Epithelial cell of esophagus (primary cell): Measurements from ENCODE around the gene PSKH1.

Experiments used
- DNase-seq: peaks from one replicate; pipeline ENCODE4 v3.0.0; 2010; ENCODE audit warnings: low read depth
- H3K4me3 ChIP-seq: 2 replicates; pipeline ENCODE4 v1.5.1; 2011; ENCODE audit warnings: mild to moderate bottlenecking, low read length, control low read depth
- TF ChIP-seq, protein P1 (sequence below): IDR thresholded peaks from 2 replicates; pipeline ENCODE4 v1.5.1; 2011; ENCODE audit warnings: low read depth, mild to moderate bottlenecking, low read length, control low read depth, inconsistent platforms; ENCODE audit not compliant: insufficient read depth; ENCODE audit errors: missing control alignments

The PSKH1 gene

GRCh38 chr16:67892899-67893742 is at the start of gene PSKH1:
Gene PSKH1 (plus strand): TSS chr16:67893254. CDS start chr16:67908750, 15,496 bp downstream.
- TF ChIP-seq, protein P1, sequence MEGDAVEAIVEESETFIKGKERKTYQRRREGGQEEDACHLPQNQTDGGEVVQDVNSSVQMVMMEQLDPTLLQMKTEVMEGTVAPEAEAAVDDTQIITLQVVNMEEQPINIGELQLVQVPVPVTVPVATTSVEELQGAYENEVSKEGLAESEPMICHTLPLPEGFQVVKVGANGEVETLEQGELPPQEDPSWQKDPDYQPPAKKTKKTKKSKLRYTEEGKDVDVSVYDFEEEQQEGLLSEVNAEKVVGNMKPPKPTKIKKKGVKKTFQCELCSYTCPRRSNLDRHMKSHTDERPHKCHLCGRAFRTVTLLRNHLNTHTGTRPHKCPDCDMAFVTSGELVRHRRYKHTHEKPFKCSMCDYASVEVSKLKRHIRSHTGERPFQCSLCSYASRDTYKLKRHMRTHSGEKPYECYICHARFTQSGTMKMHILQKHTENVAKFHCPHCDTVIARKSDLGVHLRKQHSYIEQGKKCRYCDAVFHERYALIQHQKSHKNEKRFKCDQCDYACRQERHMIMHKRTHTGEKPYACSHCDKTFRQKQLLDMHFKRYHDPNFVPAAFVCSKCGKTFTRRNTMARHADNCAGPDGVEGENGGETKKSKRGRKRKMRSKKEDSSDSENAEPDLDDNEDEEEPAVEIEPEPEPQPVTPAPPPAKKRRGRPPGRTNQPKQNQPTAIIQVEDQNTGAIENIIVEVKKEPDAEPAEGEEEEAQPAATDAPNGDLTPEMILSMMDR: no peak
- DNase-seq: peak; percentile 97
- peak within 1 kb of the TSS; percentile 88 for H3K4me3 ChIP-seq

DNA sequence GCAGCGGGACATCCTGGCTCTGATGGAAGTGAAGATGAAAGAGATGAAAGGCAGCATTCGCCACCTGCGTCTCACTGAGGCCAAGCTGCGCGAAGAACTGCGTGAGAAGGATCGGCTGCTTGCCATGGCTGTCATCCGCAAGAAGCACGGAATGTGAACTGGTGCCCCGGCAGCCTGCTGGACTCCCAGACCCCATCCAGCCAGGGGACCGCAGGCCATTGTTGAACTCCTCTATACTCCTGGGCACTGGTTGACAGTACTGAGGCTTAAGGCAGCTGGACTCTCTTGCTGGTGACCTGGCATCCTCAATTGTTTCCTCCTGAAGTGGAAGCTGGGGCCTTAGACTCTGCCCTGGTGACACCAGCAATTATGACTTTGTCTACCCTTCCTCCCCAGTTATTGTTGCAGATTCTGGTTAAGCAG is 49.7 kb upstream of the PSKH1 start:
- TF ChIP-seq, protein P1: no peak
- DNase-seq: no peak
- H3K4me3 ChIP-seq: peak overlapping the region; percentile 92

DNA sequence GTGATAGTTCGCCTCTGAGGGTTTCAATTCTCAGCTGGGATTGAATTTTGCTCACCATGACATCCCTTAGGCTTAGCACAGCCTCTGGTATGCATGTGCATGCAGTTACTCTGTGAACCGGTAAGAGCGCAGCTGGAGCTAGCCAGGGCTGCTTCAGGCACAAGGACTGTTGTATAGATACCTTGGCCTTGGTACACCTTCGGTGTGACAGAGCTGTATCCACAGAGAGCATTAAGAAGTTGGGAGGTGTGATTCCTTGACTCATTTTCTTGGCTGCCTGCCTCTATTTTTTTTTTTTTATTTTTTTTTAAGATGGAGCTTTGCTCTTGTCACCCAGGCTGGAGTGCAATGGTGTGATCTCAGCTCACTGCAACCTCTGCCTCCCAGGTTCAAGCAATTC is 48.6 kb upstream of the PSKH1 start:
- DNase-seq: peak; percentile 83
- TF ChIP-seq, protein P1: peak; percentile 37
- no peak overlapping the region for H3K4me3 ChIP-seq

- DNase-seq: no peak
- peak overlapping the region; percentile 74 for H3K4me3 ChIP-seq
- TF ChIP-seq, protein P1: no peak
Measured at GRCh38 chr16:67845291-67846062, 47.6 kb upstream of the PSKH1 start.

- no peak for DNase-seq
- TF ChIP-seq, protein P1: no peak
Measured at GRCh38 chr16:67846063-67846319, 47.1 kb upstream of the PSKH1 start.

DNA sequence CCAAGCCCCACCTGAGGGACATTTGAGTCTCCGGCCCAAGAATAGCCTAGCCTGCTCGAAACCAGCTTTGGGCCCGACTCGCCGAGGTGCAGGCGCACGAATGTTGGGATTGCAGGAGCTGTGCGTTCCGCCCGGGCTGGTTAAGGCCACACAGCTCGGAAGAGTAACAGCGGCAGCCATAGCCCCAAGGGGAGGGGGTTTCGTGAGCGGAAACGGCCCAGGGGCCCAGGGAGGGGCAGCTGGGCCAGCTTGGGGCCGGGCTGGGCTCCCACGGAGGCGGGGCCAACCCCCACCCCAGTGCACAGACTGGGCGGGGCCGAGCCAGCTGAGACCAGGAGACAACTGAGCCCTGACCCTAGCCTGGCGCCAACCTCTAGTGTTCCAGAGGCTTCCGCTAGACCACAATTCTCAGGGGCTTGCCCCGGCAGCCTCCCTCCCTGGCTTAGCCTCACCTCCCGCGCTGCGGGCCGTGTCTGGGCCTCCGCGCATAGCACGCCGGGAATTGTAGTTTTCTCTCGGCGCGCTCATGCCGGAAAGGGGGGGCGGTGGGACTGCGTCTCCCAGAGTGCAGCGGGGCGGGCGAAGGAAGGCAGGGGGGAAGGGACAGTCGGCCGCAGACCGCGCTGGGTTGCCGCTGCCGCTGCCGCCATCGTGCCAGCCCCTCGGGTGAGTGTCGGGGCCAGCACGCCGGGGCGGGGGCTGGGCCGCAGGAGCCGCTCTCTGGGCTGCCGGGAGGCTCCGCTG is 46.6 kb upstream of the PSKH1 start, which contains the start of gene NUTF2:
Gene NUTF2 (plus strand): TSS at position 614 of the 744 bp plus-strand sequence. CDS start 18,198 bp downstream, outside the sequence.
- H3K4me3 ChIP-seq: peak within 1 kb of the TSS; percentile 74
- TF ChIP-seq, protein P1: no peak
- DNase-seq: peak; percentile 94

More at GRCh38 chr16:67846063-67846319, 47.1 kb upstream of the PSKH1 start:
- peak overlapping the region; percentile 74 for H3K4me3 ChIP-seq
